HL-60 (cell line): ENCODE results near the gene RAB40B.

Source experiments
- GABPA ChIP-seq: IDR thresholded peaks from 2 replicates; pipeline ENCODE4 v1.6.1; 2012; ENCODE audit warnings: low read depth
- POLR2AphosphoS5 ChIP-seq: IDR thresholded peaks from 2 replicates; pipeline ENCODE4 v1.6.1; 2012; ENCODE audit warnings: low read depth
- REST ChIP-seq: IDR thresholded peaks from 2 replicates; pipeline ENCODE4 v1.6.1; 2012; ENCODE audit warnings: low read depth; ENCODE audit not compliant: insufficient replicate concordance
- SPI1 ChIP-seq: IDR thresholded peaks from 2 replicates; pipeline ENCODE4 v1.6.1; 2012; ENCODE audit warnings: low read depth, mild to moderate bottlenecking, borderline replicate concordance
- TF ChIP-seq, protein P1 (sequence below): IDR thresholded peaks from one replicate; pipeline ENCODE4 v1.5.1; 2011; ENCODE audit warnings: low read length, control low read depth, inconsistent platforms; ENCODE audit not compliant: insufficient read depth

DNA sequence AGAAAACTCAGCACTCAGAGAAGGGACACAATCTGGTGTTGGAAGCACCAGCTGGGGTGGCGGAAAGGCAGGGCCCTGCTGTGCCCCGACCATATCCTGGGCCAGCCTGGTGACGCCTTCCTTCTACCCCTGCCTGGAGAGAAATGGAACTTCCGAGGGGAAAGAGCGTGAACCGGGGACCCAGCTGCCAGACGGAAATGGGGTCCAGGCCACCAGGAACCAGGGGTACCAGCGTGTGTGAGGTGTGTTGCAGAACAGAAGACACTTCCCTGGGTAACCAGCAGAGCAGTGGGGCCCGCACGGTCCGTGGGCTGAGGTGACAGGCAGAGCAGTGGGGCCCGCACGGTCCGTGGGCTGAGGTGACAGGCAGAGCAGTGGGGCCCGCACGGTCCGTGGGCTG is 6.8 kb downstream of the RAB40B start:
- TF ChIP-seq, protein P1, sequence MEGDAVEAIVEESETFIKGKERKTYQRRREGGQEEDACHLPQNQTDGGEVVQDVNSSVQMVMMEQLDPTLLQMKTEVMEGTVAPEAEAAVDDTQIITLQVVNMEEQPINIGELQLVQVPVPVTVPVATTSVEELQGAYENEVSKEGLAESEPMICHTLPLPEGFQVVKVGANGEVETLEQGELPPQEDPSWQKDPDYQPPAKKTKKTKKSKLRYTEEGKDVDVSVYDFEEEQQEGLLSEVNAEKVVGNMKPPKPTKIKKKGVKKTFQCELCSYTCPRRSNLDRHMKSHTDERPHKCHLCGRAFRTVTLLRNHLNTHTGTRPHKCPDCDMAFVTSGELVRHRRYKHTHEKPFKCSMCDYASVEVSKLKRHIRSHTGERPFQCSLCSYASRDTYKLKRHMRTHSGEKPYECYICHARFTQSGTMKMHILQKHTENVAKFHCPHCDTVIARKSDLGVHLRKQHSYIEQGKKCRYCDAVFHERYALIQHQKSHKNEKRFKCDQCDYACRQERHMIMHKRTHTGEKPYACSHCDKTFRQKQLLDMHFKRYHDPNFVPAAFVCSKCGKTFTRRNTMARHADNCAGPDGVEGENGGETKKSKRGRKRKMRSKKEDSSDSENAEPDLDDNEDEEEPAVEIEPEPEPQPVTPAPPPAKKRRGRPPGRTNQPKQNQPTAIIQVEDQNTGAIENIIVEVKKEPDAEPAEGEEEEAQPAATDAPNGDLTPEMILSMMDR, result no peak
- TF ChIP-seq POLR2AphosphoS5 (no peak), REST (no peak), GABPA (no peak), SPI1 (no peak)
